HG03575 (cell line): ENCODE data around the gene CTSC.
A peak's percentile ranks its signal among the peaks of the same experiment; 100 is the strongest.

Source experiments
- ATAC-seq: cut with Tn5 transposase; IDR thresholded peaks from one replicate; pipeline ENCODE4 v1.9.1; 2021; ENCODE audit not compliant: unreplicated experiment, insufficient number of reproducible peaks, low FRiP score; ENCODE audit errors: extremely low read depth

Gene CTSC

GRCh38 chr11:88337181-88337986, at the start of gene CTSC:
TSS of gene CTSC (minus strand) at chr11:88337736. CDS start at chr11:88337672, 64 bp downstream.
- ATAC-seq: peak; percentile 79

GRCh38 chr11:88384669-88385005, 47.1 kb upstream of the CTSC start:
- ATAC-seq: no peak

GRCh38 chr11:88384004-88384668, 46.6 kb upstream of the CTSC start:
- no peak for ATAC-seq

- ATAC-seq: no peak
Measured at GRCh38 chr11:88383447-88383846, 45.9 kb upstream of the CTSC start.

GRCh38 chr11:88379130-88379529, 41.6 kb upstream of the CTSC start:
- ATAC-seq: no peak

- ATAC-seq: no peak
Measured at GRCh38 chr11:88378422-88379066, 41.0 kb upstream of the CTSC start.

- no peak for ATAC-seq
Measured at GRCh38 chr11:88377646-88378045, 40.1 kb upstream of the CTSC start.

GRCh38 chr11:88377144-88377543, 39.6 kb upstream of the CTSC start:
- ATAC-seq: no peak

- no peak for ATAC-seq
Measured at GRCh38 chr11:88375927-88376470, 38.5 kb upstream of the CTSC start.

GRCh38 chr11:88370782-88371181, 33.2 kb upstream of the CTSC start:
- no peak for ATAC-seq

GRCh38 chr11:88367310-88367709, 29.8 kb upstream of the CTSC start:
- no peak for ATAC-seq

GRCh38 chr11:88363648-88364065, 26.1 kb upstream of the CTSC start:
- no peak for ATAC-seq

GRCh38 chr11:88363004-88363403, 25.5 kb upstream of the CTSC start:
- ATAC-seq: no peak

- no peak for ATAC-seq
Measured at GRCh38 chr11:88360141-88360540, 22.6 kb upstream of the CTSC start.

GRCh38 chr11:88359541-88359940, 22.0 kb upstream of the CTSC start:
- peak; percentile 43 for ATAC-seq

GRCh38 chr11:88359114-88359513, 21.6 kb upstream of the CTSC start:
- no peak for ATAC-seq

- no peak for ATAC-seq
Measured at GRCh38 chr11:88358040-88358431, 20.5 kb upstream of the CTSC start.

- ATAC-seq: peak; percentile 56
Measured at GRCh38 chr11:88357323-88358039, 19.9 kb upstream of the CTSC start.

GRCh38 chr11:88355887-88356286, 18.4 kb upstream of the CTSC start:
- ATAC-seq: no peak
